ENCODE data around the gene SYNRG. TPM values are rescaled to one million over a fixed set of nuclear protein-coding genes. Genes with fewer than 3 reads are reported as not detected.
A peak's percentile ranks its signal among the peaks of the same experiment; 100 is the strongest.

The SYNRG gene
- total and polyA plus RNA-seq, 2 donors (not counting 3 experiments of a cell fraction or from before 2014, with no cell fraction given): 15.3 to 42.2 TPM

GRCh38 chr17:37506678-37507077, 102.5 kb downstream of the SYNRG start:
- H3K9me3 ChIP-seq (replicated peaks; ENCODE audit: control insufficient read depth, insufficient read depth, low read length): no peaks in the 10 kb centered on the region
- no peak overlapping the region for H3K4me3 ChIP-seq (replicated peaks in 1 of 3; ENCODE audit: insufficient read depth in 1 of 3, low read depth in 1 of 3, low read length in 3 of 3)
- peaks cover 0 to 3% of the 10 kb centered on the region in 2 experiments for H3K36me3 ChIP-seq (ENCODE audit: control insufficient read depth in 2 of 2, extremely low read depth in 1 of 2, insufficient read depth in 2 of 2, low read length in 2 of 2)
- H3K9me1 ChIP-seq (replicated peaks; ENCODE audit: control insufficient read depth, extremely low read depth, insufficient read depth, low read length): no peaks in the 10 kb centered on the region
- H3K27me3 ChIP-seq (ENCODE audit: control insufficient read depth in 2 of 2, insufficient read depth in 2 of 2, low read length in 2 of 2): no peaks in the 10 kb centered on the region
- H3K79me2 ChIP-seq (ENCODE audit: control insufficient read depth, insufficient read depth, low read length): peaks cover 79% of the 10 kb centered on the region
- intact Hi-C loops (cut with micrococcal nuclease) (no loop called here), dilution Hi-C loops (cut with MboI; ENCODE audit: extremely low pct_ligation_motif_present, low sequenced_read_pairs) (no loop called here)
- no peak overlapping the region for H3K9ac ChIP-seq (replicated peaks; ENCODE audit: extremely low read depth, insufficient read depth, low read length)
- H4K20me1 ChIP-seq (replicated peaks; ENCODE audit: control insufficient read depth, extremely low read depth, insufficient read depth, low read length): no peaks in the 10 kb centered on the region
- no TSS peak for BruUV-seq (replicated peaks)
- H3K4me2 ChIP-seq (ENCODE audit: insufficient read depth, low read length): no peak overlapping the region
- FAIRE-seq (no peak), DNase-seq (ENCODE audit: low read depth, low spot score) (peak; percentile 38)
- ChIA-PET CTCF (interaction anchor here (0.7 to 2.2 kb wide), 6 partner anchors 10 to 77 kb away, joined by 3 to 9 read pairs (median 3); no protein-coding TSS in a partner anchor), POLR2A (no interaction called here)
- TF ChIP-seq MYC (IDR thresholded peaks at IDR 0.05; ENCODE audit: low read depth, low read length): no peak
- peak; percentile 45 to 46 for TF ChIP-seq CTCF (IDR thresholded peaks at IDR 0.05; ENCODE audit: extremely low read depth in 1 of 2, insufficient read depth in 1 of 2, low read depth in 1 of 2, low read length in 2 of 2)
- H2AFZ ChIP-seq (ENCODE audit: low read depth, low read length): no peak overlapping the region
- H3K4me1 ChIP-seq (ENCODE audit: control insufficient read depth, extremely low read depth, insufficient read depth, low read length): no peaks in the 10 kb centered on the region
- no peak overlapping the region for H3K27ac ChIP-seq (ENCODE audit: insufficient read depth, low read depth, low read length)

GRCh38 chr17:37505333-37505732, 103.9 kb downstream of the SYNRG start:
- H2AFZ ChIP-seq (ENCODE audit: low read depth, low read length): no peak overlapping the region
- no peaks in the 10 kb centered on the region for H3K4me1 ChIP-seq (ENCODE audit: control insufficient read depth, extremely low read depth, insufficient read depth, low read length)
- no TSS peak for BruUV-seq (replicated peaks)
- no peak for TF ChIP-seq MAX (IDR thresholded peaks at IDR 0.05; ENCODE audit: insufficient read depth, insufficient read length)
- no peak for TF ChIP-seq EZH2 (IDR thresholded peaks at IDR 0.05; ENCODE audit: borderline replicate concordance, low read depth, low read length, severe bottlenecking)
- no peak for TF ChIP-seq POLR2A (IDR thresholded peaks at IDR 0.05; ENCODE audit: low read depth, low read length)
- no peak for TF ChIP-seq JUN (IDR thresholded peaks at IDR 0.05; ENCODE audit: borderline replicate concordance, insufficient read depth, insufficient read length, low read depth)
- TF ChIP-seq POLR2AphosphoS5 (IDR thresholded peaks at IDR 0.05; ENCODE audit: insufficient read depth, low read depth, low read length): no peak
- no peak for TF ChIP-seq MYC (IDR thresholded peaks at IDR 0.05; ENCODE audit: low read depth, low read length)
- no peak for TF ChIP-seq GATA2 (IDR thresholded peaks at IDR 0.05; ENCODE audit: insufficient read depth, insufficient read length, low read depth, low read length)
- no peak for TF ChIP-seq FOS (IDR thresholded peaks at IDR 0.05; ENCODE audit: borderline replicate concordance, insufficient read depth, low read length)
- TF ChIP-seq CTCF (IDR thresholded peaks at IDR 0.05; ENCODE audit: extremely low read depth in 1 of 2, insufficient read depth in 1 of 2, low read depth in 1 of 2, low read length in 2 of 2): no peak
- H3K9me1 ChIP-seq (replicated peaks; ENCODE audit: control insufficient read depth, extremely low read depth, insufficient read depth, low read length): no peaks in the 10 kb centered on the region
- H3K36me3 ChIP-seq (ENCODE audit: control insufficient read depth in 2 of 2, extremely low read depth in 1 of 2, insufficient read depth in 2 of 2, low read length in 2 of 2): peaks cover 0 to 3% of the 10 kb centered on the region in 2 experiments
- no peak overlapping the region for H3K9ac ChIP-seq (replicated peaks; ENCODE audit: extremely low read depth, insufficient read depth, low read length)
- no peaks in the 10 kb centered on the region for H3K9me3 ChIP-seq (replicated peaks; ENCODE audit: control insufficient read depth, insufficient read depth, low read length)
- FAIRE-seq (no peak), DNase-seq (ENCODE audit: low read depth, low spot score) (no peak)
- H3K4me2 ChIP-seq (ENCODE audit: insufficient read depth, low read length): no peak overlapping the region
- H3K27me3 ChIP-seq (ENCODE audit: control insufficient read depth in 2 of 2, insufficient read depth in 2 of 2, low read length in 2 of 2): no peaks in the 10 kb centered on the region
- H4K20me1 ChIP-seq (replicated peaks; ENCODE audit: control insufficient read depth, extremely low read depth, insufficient read depth, low read length): no peaks in the 10 kb centered on the region
- H3K79me2 ChIP-seq (ENCODE audit: control insufficient read depth, insufficient read depth, low read length): peaks cover 87% of the 10 kb centered on the region
- POLR2A ChIA-PET: no interaction called here
- no peak overlapping the region for H3K27ac ChIP-seq (ENCODE audit: insufficient read depth, low read depth, low read length)
- H3K4me3 ChIP-seq (replicated peaks in 1 of 3; ENCODE audit: insufficient read depth in 1 of 3, low read depth in 1 of 3, low read length in 3 of 3): no peak overlapping the region
- dilution Hi-C loops (cut with MboI; ENCODE audit: extremely low pct_ligation_motif_present, low sequenced_read_pairs) (no loop called here), intact Hi-C loops (cut with micrococcal nuclease) (no loop called here)
- CTCF ChIA-PET: interaction anchor here (1.0 to 1.3 kb wide), 2 partner anchors 10 to 22 kb away, joined by 3 read pairs; no protein-coding TSS in a partner anchor

Data from endothelial cell of umbilical vein (primary cell).